ENCODE data around the gene DOCK4.
"Not testable (repeated sequence)": the region's sequence is repeated elsewhere in the genome, so short reads cannot be mapped to it uniquely, and the experiment has no call there.

- not testable (repeated sequence) for TF ChIP-seq EZH2 (IDR thresholded peaks at IDR 0.05; ENCODE audit: borderline replicate concordance, low read length); CTCF (conservative IDR thresholded peaks at IDR 0.05 in 1 of 2, IDR thresholded peaks at IDR 0.05 in 1 of 2; ENCODE audit: extremely low read depth in 1 of 2, insufficient read depth in 1 of 2, low read depth in 1 of 2, low read length in 2 of 2)
Measured at GRCh38 chr7:112249967-112250366, 43.8 kb upstream of the DOCK4 start.

Data from mammary epithelial cell (primary cell).